Sigmoid colon (tissue), 7 donors: Measurements from ENCODE around the gene DNPH1. TPM values are rescaled to one million over a fixed set of nuclear protein-coding genes. Genes with fewer than 3 reads are reported as not detected.

Source experiments
- DNase-seq: peaks from one replicate; pipeline ENCODE4 v3.0.0-alpha.2; 2019
- H3K27ac ChIP-seq, 4 donors: fragments of 200-600 bp; sonication (generic); one replicate each; pipeline ENCODE4 v1.5.1; 2016 to 2019; ENCODE audit warnings: mild to moderate bottlenecking in 1 of 4
- H3K27me3 ChIP-seq, 3 donors: fragments of 200-600 bp; sonication (generic); one replicate each; pipeline ENCODE4 v1.5.1; 2019; ENCODE audit warnings: mild to moderate bottlenecking in 1 of 3
- H3K36me3 ChIP-seq, 4 donors: fragments of 200-600 bp; sonication (generic); one replicate each; pipeline ENCODE4 v1.5.1; 2016 to 2019
- H3K4me1 ChIP-seq, 4 donors: fragments of 200-600 bp; sonication (generic); one replicate each; pipeline ENCODE4 v1.5.1; 2017 to 2019
- H3K4me3 ChIP-seq, 4 donors: fragments of 200-600 bp; sonication (generic); one replicate each; pipeline ENCODE4 v1.5.1; 2017 to 2019; ENCODE audit warnings: mild to moderate bottlenecking in 2 of 4, moderate library complexity in 1 of 4
- H3K9me3 ChIP-seq, 4 donors: fragments of 200-600 bp in 3 of 4; sonication (generic) in 3 of 4; one replicate each; pipeline versions ENCODE4 v1.5.1 to v1.6.1; 2013 to 2019
- EP300 ChIP-seq, 4 donors: sonication (generic); formaldehyde crosslinking; IDR thresholded peaks; one replicate each; pipeline ENCODE4 v1.6.1; 2017; ENCODE audit warnings: antibody characterized with exemption in 4 of 4
- POLR2A ChIP-seq, 2 donors: fragments of 450-650 bp; IDR thresholded peaks; one replicate each; pipeline ENCODE4 v1.6.1; 2016; ENCODE audit warnings: antibody characterized with exemption in 2 of 2, mild to moderate bottlenecking in 2 of 2, moderate library complexity in 2 of 2
- POLR2AphosphoS5 ChIP-seq, 4 donors: sonication (generic); formaldehyde crosslinking; IDR thresholded peaks; one replicate each; pipeline ENCODE4 v1.6.1; 2017; ENCODE audit warnings: antibody characterized with exemption in 4 of 4
- WGBS, 2 donors: extraction: QIAGEN DNeasy Blood & Tissue Kit; methylation state at CpG; one replicate each; pipeline ENCODE4 v1.1.7; 2013; 5-methylcytosine and 5-hydroxymethylcytosine counted together
- intact Hi-C: fragments of 100-400 bp; cut with DNase I; formaldehyde crosslinking; loops from one replicate; pipeline ENCODE4 v1.15.1; 2023
- polyA plus RNA-seq, 3 donors: library from polyadenylated mRNA; stranded (reverse); fragments of 200-250 nt; gene quantifications; one replicate each; pipeline ENCODE4 v1.2.3, GENCODE V29; 2013
- total RNA-seq, 4 donors: library from RNA; depleted of rRNA; stranded (reverse); fragments of >200 nt; gene quantifications; one replicate each; pipeline ENCODE4 v1.1.0, GENCODE V29; 2016
- TF ChIP-seq, protein P1 (sequence below), 4 experiments: fragments of 450-650 bp in 3 of 4; fragments of 200-600 bp in 1 of 4; IDR thresholded peaks; one replicate each; pipeline ENCODE4 v1.5.1; 2016 to 2019; ENCODE audit warnings: antibody characterized with exemption in 4 of 4, mild to moderate bottlenecking in 3 of 4, moderate library complexity in 2 of 4
- donor health status: healthy with polysubstance abuse.
- donor health status: Bipolar disorder and iron deficiency.
- donor health status: healthy.

The DNPH1 gene
- total and polyA plus RNA-seq, 7 donors, result 32.1 to 188 (median 96.0) TPM

DNA sequence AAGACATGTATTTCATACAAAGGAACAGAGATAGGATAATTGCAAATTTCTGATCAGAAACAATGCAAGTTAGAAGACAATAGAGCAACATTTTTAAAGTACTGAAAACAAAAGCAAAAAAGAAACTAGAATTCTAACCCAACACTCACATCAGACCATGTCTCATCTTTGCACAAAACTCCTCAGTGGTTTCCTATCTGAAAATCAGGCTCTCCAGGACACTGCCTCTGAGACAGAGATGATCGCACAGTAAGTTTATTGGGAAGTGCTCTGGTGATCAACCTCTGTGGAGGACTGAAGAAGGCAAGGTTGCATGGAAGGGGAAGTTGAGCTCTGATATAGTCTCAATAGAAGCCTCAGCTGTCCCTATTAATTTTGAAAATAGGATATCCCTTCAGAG lies 11.7 kb upstream of the DNPH1 start:
- Histone ChIP-seq H3K27me3 (peaks cover 14 to 62% (median 21%) of the 10 kb centered on the region in 3 donors), H3K36me3 (no peaks in the 10 kb centered on the region), H3K4me1 (no peaks in the 10 kb centered on the region), H3K9me3 (no peaks in the 10 kb centered on the region), H3K4me3 (no peak overlapping the region), H3K27ac (no peak overlapping the region)
- TF ChIP-seq, protein P1, sequence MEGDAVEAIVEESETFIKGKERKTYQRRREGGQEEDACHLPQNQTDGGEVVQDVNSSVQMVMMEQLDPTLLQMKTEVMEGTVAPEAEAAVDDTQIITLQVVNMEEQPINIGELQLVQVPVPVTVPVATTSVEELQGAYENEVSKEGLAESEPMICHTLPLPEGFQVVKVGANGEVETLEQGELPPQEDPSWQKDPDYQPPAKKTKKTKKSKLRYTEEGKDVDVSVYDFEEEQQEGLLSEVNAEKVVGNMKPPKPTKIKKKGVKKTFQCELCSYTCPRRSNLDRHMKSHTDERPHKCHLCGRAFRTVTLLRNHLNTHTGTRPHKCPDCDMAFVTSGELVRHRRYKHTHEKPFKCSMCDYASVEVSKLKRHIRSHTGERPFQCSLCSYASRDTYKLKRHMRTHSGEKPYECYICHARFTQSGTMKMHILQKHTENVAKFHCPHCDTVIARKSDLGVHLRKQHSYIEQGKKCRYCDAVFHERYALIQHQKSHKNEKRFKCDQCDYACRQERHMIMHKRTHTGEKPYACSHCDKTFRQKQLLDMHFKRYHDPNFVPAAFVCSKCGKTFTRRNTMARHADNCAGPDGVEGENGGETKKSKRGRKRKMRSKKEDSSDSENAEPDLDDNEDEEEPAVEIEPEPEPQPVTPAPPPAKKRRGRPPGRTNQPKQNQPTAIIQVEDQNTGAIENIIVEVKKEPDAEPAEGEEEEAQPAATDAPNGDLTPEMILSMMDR (IDR thresholded peaks at IDR 0.05), result no peak
- TF ChIP-seq POLR2AphosphoS5 (IDR thresholded peaks at IDR 0.05), result no peak
- no peak for DNase-seq
- intact Hi-C loops, result no loop called here
- WGBS, 2 donors, result 77 to 90% methylated on average over 1 of the region's 1 CpG

GRCh38 chr6:43239054-43239453 lies 9.8 kb upstream of the DNPH1 start:
- no peaks in the 10 kb centered on the region for H3K4me1 ChIP-seq
- no peaks in the 10 kb centered on the region for H3K36me3 ChIP-seq
- H3K9me3 ChIP-seq, result no peaks in the 10 kb centered on the region
- intact Hi-C loops, result no loop called here
- H3K27me3 ChIP-seq, result peaks cover 11 to 44% (median 17%) of the 10 kb centered on the region in 3 donors
- WGBS, 2 donors, result 81 to 85% methylated on average over 2 of the region's 2 CpGs
- no peak overlapping the region for H3K4me3 ChIP-seq
- DNase-seq, result no peak
- H3K27ac ChIP-seq, result no peak overlapping the region
- TF ChIP-seq, protein P1 (IDR thresholded peaks at IDR 0.05), result no peak
- TF ChIP-seq POLR2A (IDR thresholded peaks at IDR 0.05) (no peak), EP300 (IDR thresholded peaks at IDR 0.05) (no peak), POLR2AphosphoS5 (IDR thresholded peaks at IDR 0.05) (no peak)

DNA sequence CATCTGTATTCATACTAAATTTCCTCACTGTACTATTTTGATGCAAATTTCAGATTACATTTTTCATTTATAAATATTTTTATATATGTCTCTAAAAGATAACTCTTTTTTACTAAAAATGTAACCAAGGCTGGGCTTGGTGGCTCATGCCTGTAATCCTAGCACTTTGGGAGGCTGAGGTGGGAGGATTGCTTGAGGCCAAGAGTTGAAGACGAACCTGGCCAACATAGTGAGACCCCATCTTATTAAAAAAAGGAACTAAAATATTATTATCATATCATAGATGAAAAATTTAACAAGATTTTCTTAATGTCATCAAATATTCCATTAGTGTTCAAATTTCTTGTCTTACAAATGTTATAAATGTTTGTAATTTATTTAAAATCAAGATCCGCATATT lies 6.6 kb upstream of the DNPH1 start:
- DNase-seq, result no peak
- no peaks in the 10 kb centered on the region for H3K4me1 ChIP-seq
- H3K9me3 ChIP-seq, result no peaks in the 10 kb centered on the region
- TF ChIP-seq, protein P1 (IDR thresholded peaks at IDR 0.05), result no peak
- TF ChIP-seq EP300 (IDR thresholded peaks at IDR 0.05) (no peak), POLR2AphosphoS5 (IDR thresholded peaks at IDR 0.05) (no peak), POLR2A (IDR thresholded peaks at IDR 0.05) (no peak)
- H3K36me3 ChIP-seq, result no peaks in the 10 kb centered on the region
- 67 to 93% methylated on average over 2 of the region's 2 CpGs for WGBS, 2 donors
- no peak overlapping the region for H3K27ac ChIP-seq
- H3K27me3 ChIP-seq, result peaks cover 0 to 13% (median 0%) of the 10 kb centered on the region in 3 donors
- intact Hi-C loops, result no loop called here
- no peak overlapping the region for H3K4me3 ChIP-seq

DNA sequence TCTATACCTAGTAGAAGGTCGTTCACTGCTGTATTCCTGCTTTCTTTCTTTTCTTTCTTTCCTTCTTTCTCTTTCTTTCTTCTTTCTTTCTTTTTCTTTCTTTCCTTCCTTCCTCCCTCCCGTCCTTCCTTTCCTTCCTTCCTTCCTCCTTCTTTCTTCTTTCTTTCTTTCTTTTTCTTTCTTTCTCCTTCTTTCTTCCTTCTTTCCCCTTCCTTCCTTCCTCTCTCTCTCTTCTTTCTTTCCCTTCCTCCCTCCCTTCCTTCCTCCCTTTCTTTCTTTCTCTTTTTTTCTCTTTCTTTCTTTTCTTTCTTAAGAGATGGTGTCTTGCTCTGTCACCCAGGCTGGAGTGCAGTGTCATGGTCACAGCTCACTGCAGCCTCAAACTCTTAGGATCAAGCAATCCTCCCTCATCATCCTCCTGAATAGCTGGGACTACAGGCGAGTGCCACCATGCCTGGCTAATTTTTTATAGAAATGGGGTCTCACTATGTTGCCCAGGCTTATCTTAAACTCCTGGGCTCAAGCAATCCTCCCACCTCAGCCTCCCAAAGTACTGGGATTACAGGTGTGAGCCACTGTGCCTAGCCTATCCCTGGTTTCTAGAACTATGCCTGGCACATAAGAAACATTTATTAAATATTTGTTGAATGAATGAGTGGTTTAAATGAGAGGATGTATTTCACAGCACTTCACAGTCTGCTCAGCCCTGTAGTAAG lies 2.6 kb upstream of the DNPH1 start:
- intact Hi-C loops, result no loop called here
- TF ChIP-seq, protein P1 (IDR thresholded peaks at IDR 0.05), result no peak
- TF ChIP-seq POLR2A (IDR thresholded peaks at IDR 0.05), result no peak
- TF ChIP-seq POLR2AphosphoS5 (IDR thresholded peaks at IDR 0.05), result no peak
- no peak for TF ChIP-seq EP300 (IDR thresholded peaks at IDR 0.05)
- Histone ChIP-seq H3K27me3 (no peaks in the 10 kb centered on the region), H3K4me1 (peaks cover 0 to 15% (median 11%) of the 10 kb centered on the region in 4 donors), H3K27ac (no peak overlapping the region), H3K4me3 (no peak overlapping the region), H3K36me3 (no peaks in the 10 kb centered on the region), H3K9me3 (no peaks in the 10 kb centered on the region)
- WGBS, 2 donors, result 78 to 79% methylated on average over 3 of the region's 3 CpGs
- DNase-seq, result no peak

DNA sequence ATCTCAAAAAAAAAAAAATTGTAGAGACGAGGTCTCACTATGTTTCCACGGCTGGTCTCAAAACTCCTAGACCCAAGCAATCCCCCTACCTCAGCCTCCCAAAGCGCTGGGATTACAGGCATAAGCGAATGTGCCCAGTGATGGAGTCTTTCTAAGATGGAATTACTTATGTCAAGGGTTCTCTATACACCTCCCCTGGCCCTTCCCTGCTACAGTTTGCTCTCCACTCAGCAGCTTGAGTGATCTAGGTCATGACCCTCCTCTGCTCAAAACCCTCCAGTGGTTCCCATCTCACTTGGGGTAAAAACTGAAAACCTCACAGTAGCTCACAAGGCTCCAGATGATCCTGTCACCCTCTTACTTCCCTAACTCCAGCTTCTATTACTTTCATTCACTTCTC lies 1.8 kb upstream of the DNPH1 start:
- H3K4me1 ChIP-seq, result peaks cover 0 to 15% (median 11%) of the 10 kb centered on the region in 4 donors
- H3K36me3 ChIP-seq, result no peaks in the 10 kb centered on the region
- WGBS, 2 donors, result 89 to 92% methylated on average over 4 of the region's 4 CpGs
- H3K27ac ChIP-seq, result no peak overlapping the region
- H3K4me3 ChIP-seq, result no peak overlapping the region
- H3K27me3 ChIP-seq, result no peaks in the 10 kb centered on the region
- DNase-seq, result no peak
- H3K9me3 ChIP-seq, result no peaks in the 10 kb centered on the region
- intact Hi-C loops, result no loop called here
- TF ChIP-seq, protein P1 (IDR thresholded peaks at IDR 0.05), result no peak
- TF ChIP-seq EP300 (IDR thresholded peaks at IDR 0.05), result no peak
- no peak for TF ChIP-seq POLR2AphosphoS5 (IDR thresholded peaks at IDR 0.05)
- TF ChIP-seq POLR2A (IDR thresholded peaks at IDR 0.05), result no peak
